ENCODE data around the gene TSKU.

Gene TSKU, protein sequence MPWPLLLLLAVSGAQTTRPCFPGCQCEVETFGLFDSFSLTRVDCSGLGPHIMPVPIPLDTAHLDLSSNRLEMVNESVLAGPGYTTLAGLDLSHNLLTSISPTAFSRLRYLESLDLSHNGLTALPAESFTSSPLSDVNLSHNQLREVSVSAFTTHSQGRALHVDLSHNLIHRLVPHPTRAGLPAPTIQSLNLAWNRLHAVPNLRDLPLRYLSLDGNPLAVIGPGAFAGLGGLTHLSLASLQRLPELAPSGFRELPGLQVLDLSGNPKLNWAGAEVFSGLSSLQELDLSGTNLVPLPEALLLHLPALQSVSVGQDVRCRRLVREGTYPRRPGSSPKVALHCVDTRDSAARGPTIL

DNA sequence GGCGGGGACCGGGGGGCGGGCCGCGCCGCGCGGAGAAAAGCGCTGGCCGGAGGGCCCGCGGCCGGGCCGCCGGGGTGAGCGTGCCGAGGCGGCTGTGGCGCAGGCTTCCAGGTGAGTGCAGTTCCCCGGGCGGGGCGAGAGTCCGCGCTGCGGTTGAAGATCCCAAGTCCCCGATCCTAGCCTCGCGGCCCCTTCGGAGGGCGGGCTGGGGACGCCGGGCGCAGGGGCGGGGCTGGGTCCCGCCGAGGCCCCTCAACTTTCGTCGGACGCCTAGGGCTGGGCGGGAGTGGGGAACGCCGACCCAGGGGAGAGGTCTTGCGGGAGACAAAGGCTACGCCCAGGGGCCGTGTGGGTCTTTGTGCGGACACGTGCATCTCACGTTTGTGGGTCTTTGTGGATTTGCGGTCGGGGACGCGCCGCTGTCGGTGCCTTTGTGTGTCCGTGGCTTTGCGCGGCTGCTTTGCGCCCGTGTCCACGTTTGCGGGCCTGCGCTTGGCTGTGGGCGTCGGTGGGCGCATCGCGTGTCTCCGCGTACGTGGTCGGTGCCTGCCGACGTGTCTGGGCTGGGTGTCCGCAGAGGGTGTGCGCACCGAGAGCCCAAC is at the start of gene TSKU:
TSKU (plus strand) TSS at position 63 of the 602 bp plus-strand sequence. CDS start 12,261 bp downstream, outside the sequence.
- no peak for DNase-seq

DNA sequence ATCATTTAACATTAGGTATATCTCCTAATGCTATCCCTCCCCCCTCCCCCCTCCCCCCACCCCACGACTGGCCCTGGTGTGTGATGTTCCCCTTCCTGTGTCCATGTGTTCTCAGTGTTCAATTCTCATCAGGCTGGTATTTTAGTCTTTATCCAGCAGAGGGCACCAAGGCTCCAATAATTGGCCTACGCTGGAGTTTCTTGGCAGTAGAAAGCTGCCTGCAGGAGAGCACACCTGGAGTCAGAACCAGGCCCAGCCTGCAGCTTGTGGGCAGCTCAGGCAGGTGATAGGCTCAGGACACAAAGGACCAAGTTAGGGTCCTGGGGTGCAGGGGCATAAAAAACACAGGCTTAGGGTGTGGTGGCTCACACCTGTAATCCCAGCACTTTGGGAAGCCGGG is 49.2 kb upstream of the TSKU start:
- peak in 19 of 51 donors; percentile 3 to 50 (median 13) for DNase-seq

DNA sequence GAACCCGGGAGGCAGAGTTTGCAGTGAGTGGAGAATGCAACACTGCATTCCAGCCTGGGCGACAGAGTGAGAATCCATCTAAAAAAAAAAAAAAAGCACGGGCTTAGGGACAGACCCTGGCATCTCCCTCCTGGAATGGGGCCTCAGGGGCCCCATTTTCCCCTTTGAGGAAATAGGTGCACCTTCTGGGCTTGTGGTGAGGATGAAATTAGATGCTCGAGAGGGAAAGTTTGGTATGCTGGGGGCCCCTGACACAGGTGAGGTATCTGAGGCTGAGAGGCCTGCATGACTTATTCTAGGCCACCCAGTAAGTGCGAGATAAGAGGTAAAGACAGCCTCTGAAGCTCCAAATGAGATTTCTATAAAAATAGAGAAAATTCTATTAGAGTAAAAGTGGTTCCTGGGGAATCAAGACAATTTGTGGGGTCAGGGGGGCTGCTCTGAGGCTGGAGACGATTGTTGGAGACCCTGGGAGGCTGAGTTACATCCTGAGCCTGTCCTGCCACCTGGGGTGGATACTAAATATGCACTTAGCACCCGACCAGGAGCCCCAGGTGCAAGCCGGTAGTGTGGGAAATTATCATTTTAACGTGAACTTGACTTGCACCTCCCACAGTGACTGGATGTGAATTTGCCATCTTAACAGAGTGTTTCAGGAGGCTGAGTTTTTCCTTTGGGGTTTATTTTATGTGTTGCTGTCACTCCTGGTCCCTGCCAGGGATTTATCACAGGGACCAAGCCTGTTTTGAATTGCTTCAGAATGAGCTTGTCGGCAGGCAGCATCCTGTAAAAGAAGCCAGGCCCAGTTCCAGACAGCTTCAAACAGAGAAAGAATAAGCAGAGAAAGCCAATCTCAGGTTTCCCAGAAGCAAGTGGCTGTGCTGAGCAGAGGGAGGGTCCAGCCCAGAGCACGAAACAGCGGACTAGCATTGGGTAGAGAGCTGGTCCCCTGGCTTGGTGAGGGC is 48.4 kb upstream of the TSKU start:
- DNase-seq: peak in 1 of 51 donors; percentile 2

DNA sequence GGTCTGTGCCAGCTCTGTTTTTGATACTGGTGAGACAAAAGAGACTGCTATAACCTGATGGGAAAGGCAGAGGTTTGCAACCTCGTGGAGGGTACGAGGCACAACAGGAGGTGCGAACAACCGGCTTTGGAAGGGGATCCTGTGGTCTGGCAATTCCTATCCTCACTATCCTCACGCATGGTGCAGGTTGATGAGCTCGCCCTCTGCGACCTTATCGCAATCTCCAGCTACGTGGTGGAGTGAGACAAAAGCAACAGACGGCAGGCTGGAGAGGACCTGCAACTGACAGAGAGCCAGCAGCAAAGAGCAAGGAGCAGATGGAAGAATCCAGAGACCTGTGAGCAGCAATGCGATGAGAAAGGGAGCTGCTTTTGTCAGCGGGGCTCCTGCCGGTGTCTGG is 47.3 kb upstream of the TSKU start:
- no peak for DNase-seq

DNA sequence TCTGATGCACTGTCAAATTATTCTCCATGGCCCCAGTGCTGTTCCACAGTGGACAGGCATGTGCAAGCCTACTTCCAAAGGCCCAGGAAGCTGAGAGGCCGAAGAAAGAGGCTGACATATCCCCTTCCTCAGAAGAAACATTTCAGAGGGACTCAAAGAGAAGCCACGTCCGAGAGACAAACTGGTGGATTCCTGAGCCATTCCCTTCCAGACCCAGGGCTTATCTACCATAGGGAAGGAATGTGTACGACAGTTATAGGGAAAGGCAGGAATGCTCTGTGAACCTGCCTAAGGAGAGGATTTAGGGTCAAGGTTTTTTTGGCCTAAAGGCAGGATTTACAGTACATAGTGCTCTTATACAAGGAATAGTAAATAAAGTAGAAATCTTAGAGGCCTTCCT is 46.9 kb upstream of the TSKU start:
- no peak for DNase-seq

DNA sequence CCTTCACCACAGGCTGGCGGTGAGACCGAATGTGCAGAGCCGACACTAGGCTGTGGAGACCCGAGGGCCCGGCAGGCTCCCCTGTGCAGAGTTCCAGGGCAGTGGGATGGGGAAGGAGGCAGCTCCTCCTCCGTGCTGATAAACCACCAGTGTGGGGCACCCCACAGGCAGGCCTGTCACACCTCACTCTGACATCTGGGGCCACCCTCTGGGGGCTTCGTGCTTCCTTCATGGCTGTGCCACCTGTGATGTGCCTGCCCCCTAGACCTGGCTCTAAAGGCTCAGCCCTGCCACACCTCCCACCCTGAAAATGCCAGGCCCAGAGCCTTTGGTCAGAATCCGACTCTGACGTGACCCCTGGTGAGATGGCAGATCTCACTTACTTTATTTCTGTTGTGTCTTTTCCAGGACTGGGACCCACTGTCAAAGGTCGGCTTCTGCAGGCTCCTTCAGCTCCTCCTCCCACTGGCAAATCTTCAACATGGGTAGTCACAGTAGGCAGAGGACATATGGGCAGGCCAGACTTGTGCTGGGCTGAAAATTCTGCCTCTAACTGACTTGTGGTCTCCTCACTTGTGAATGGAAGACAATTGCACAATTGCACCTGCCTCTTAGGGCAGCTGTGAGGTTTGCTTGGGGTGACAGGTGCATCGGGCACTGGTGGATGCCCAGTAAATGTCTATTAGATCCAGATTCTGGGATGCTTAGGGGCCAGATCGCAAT is 46.2 kb upstream of the TSKU start:
- DNase-seq: no peak

DNA sequence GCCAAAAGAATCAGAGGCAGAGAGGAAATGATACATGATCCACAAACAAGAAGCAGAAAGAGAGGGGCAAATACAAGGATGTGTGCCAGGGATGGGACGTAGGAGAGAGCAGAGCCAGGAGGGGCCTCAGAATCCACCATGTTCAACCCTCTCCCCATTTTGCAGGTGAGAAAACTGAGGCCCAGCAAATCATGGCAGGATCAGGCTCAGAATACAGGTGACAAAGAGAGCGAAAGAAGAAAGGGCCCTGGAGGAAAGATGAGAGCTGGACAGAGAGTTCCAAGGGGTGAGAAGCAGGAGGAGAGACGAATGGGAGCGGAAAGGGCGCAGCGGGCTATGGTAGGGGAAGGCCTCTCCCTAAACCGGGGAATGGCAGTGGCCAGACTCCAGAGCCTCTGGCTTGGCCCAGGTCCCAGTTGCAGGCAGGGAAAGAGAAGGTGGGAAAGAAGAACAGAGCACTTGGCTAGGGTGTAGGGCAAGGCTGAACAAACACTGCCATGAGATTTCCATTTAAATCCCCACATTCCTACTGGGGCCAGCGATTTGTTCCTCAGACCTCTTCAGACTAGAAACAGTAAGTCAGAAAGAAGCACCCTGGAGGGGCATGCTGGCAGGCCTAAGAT is 44.4 kb upstream of the TSKU start:
- DNase-seq: no peak

DNA sequence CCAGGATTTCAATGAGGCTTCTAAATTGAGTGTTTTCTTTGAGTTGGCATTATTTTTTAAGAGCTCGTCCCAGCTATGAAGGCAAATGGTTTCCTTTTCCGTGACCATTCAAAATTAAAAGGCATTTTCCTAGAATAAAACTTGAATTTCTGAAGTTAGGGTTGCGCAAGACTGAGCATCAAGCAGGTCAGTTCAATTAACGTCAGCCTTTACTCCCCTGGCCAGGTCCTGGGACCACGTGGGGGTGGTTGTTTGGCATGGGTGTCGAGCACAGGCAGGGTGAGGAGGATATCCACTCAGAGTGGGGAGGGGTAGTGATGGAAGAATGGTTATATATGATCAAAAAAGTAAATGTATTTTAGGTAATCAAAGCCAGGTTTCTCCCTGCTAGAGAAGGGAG is 43.4 kb upstream of the TSKU start:
- DNase-seq: no peak

DNA sequence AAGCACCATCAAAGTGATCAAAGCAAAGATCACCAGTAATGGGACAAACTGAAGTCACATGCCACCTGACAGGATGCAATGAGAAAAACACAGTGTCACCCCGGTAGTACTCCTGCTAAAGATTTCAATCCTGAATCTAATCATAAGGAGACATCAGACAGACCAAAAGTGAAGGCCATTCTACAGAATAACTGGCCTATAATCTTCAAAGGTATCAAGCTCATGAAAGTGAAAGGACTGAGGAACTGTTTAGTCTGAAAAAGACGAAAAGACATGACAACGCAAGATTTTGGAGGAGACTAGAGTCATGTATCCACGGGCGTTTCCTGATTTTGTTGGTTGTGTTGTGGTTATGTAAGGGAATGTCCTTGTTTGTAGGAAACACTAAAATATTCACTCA is 42.4 kb upstream of the TSKU start:
- no peak for DNase-seq

DNA sequence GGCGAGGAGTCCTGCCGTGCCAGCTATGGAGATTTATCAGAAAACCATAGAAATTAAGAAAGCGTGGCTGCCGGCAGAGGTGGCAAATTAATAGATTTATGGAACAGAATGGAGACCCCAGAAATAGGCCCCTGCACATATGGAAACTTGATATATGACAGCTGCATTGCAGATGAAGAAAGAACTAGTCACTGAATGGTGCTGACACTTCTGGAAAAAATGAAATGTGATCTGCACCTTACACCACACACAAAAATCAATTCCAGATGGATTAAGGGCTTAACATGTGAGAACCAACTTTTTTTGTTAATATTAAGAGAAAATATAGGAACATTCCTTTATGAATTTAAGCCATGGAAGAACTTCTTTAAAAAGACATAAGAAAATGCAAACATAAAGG is 40.3 kb upstream of the TSKU start:
- DNase-seq: no peak

DNA sequence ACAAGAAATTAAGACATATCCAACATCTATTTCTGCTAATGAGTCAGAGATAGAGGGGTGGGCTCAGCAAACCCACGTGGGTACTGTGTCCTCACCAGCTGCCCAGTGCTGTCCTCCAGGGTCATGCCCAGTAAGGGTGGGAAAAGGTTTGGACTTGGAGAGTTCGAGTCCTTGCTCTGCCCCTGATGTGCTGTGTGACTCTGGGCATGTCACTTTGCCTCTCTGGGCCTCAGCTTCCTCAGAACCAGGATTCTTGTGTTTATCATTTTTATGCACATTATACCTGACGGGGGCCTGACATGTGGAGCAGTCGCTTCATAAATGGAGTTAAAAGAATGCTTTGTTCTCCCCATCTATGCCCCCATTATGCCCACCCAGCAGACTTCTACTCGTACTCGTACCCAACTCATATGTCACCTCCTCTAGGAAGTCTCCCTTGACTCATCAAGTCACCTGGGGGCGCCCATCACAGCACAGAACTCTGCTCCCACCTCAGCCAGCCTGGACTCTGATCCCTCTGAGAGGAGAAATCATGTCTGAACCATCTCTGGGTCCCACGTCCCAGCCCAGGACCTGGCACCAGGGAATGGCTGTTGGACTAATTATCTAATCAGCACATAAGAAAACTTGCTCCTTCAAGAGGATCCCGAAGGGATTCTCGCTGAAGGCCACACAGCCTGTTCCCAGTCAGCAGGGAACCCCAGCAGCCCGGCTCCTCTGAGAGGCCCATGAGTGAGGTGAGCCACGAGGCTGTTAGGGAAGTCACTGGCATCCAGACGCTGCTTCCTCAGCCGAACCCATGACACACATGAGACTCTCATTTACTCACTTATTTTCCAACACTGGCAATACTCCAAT is 38.7 kb upstream of the TSKU start:
- DNase-seq: no peak

DNA sequence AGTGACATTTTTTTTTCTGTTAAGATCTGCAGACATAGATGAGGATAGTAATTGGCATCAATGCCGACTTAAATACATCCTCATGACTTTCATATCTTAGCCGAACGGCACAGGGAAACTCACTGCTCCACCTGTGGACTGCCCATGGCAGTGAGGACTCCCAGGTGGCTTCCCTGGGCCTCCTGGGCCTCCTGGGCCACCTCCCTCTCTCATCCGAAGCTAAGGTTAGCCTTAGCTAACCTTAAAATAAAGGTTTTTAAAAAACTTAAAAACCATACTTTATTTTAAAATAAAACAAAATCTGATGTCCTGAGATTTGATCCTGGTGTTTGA is 38.1 kb upstream of the TSKU start:
- DNase-seq: no peak

DNA sequence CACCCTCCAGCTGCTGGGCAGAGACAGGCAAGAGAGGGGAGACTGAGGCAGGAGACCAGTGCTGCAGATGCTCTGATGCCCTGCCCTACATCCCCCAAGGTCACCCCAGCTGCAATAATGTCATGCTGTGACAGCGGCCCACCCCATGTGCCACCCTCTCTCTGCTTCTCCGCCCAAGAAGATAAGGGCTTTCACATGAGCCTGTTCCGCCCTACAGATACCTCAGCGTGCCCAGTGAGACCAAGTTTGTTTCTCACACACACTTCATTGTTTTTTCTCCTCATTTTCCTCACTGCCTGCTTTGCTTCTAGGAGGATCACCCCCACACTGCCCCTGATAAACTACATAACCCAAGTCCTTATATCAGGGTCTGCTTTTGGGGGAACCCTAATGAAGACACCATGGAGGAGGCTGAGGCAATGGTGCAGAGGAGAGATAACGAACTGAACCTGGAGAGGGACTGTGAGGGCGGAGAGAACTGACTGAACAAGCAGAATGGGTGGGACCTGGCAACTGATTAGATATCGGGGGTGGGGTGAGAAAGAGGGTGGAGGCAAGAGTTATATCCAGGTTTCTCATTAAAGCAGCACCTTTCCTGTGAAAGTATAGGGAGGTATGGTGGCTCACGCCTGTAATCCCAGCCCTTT is 37.5 kb upstream of the TSKU start:
- DNase-seq: no peak

DNA sequence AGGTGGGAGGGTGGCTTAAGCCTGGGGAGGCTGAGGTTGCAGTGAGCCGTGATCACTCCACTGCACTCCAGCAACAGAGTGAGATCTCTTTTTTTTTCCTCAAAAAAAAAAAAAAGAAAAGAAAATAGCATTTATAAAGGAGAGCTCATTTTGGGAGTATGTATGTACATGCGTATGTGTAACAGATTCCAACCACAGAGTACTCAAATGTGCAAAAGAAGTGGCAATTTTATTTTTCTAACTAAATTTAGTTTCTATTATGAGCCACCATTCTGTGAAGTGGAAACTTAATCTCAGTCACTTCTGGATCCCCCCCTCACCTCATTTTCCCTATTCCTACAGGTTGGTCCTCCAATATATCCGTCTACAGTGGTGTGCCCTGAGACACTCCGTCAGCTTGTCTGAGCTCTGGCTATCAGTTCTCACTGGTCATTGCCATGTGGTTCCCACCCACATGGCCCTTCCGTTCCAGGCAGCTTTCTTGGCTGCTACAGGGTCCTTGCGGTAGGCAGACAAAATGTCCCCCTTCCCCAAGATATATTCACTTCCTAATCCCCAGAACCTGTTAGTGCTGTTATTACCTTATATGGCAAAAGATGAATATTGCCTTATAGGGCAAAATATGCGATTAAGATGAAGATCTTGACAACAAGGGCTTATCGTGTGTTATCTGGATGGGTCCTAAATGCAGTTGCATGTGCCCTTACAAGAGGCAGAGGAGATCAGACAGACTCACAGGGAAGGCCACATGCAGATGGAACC is 35.8 kb upstream of the TSKU start:
- no peak for DNase-seq

DNA sequence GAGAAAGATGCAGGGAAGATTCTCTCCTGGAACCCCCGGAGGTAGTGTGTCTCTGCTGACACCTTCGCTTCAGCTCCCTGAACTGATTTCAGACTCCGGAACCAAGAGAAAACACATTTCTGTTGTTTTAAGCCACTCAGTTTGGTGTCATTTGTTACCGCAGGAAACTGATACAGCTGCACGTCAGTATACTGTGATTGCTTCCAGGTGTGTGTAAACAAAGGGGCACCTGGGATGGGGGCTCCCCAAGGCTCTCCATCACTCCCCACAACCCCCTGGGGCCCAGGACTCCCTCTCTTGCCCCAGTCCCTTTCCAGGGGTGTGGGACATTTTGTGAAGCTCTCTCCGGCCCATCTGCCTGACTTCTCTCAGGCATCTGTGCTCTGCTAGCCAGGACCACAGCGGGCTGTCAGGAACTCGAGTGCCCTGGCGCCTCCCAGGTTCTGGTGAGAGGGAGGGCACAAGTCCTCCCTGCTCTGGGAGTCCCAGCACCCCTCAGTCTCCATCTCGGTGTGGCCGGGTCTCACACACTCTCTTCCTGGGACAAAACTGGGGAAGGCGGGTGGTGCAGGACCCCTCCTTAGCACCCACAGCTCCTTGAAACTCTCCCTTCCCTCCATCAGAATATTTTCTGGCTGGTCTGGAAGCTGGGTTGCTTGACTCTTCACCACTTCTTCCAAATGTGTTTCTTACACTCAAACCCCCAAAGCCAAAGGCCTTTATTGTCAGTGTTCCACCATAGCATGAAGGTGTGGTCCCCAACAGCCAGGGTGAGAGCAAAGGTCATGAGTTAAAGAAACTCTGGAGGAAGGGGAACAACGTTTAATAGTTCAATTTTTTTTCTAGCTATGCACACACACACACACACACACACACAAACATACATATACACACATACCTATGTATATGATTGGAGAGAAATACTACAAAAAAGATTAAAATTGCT is 35.0 kb upstream of the TSKU start:
- DNase-seq: no peak

DNA sequence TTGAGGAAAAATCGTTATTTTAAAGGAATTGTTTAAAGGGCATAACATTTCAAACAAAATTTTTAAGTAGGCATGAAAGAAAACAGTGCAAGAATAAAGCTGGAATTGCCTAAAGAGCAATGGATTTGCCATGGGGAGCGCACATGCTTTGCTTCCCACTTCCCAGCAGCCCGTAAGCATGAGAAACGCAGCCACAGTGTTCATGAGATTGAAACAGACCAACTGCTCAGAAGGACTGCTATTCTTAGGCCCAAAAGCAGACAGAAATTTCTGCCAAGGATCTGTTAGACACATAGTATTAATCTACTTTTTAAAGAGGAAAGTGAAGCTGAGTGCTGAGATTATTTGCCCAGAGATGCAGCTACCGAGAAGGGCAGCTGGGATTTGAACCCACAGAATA is 34.2 kb upstream of the TSKU start:
- DNase-seq: no peak

DNA sequence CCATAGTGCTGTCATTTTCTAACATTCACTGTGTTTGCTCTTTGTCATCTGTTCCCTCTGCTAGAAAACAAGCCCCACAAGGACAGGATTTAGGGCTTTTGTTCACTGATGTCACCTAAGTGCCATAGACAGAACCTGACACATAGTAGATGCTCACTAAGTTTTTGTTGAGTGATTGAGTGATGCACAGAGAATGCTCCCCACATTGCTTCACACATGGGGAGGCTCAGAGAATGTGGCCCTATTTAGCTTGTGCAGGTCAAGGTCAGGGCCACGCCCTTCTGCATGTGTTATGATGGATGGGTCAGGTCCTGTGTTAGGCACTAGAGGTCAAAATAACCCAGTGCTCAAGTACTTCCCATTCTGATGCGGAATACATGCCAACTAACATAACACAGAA is 33.1 kb upstream of the TSKU start:
- no peak for DNase-seq

DNA sequence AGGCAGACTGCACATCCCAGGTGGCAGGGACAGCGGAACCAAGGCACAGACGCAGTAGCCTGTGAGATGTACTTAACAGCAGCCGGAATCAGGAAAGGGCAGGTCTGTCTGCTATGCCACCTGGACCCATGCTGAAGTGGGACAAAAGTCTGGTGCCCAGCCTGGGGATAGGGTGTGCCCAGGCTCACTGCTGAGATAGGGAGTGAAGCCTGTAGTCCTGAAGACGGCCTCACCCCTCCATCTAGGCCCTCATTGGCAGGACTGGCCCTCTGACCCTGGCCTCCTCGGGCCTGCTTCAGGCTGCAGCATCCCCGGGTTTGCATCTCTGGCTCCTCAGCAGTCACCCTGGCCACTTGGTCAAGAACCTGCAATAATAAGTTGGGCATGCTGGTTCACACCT is 32.4 kb upstream of the TSKU start:
- no peak for DNase-seq
